GM19397 (cell line): ENCODE data around the gene SLC1A3.

ENCODE experiments used
- ATAC-seq: cut with Tn5 transposase; IDR thresholded peaks from one replicate; pipeline ENCODE4 v1.9.1; 2021; ENCODE audit warnings: mild to moderate bottlenecking, moderate library complexity; ENCODE audit not compliant: unreplicated experiment

SLC1A3 gene

DNA sequence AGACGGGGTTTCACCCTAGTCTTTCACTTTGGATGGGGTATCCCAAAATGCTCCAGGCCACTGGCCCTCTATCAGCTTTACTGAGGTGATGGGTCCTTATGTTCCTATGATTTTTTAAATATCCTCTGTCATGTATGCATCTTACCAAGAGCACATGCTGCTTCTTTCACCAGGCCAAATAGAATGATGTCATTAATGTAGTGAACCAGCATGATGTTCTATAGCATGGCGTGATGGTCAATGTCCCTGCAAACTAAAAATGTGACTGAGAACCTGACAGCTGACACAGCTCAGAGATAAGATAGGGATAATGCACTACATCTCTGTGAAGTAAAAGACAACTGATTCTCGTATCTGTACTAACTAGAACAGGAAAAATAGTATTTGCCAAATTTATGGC, 103.6 kb downstream of the SLC1A3 start:
- ATAC-seq: no peak

DNA sequence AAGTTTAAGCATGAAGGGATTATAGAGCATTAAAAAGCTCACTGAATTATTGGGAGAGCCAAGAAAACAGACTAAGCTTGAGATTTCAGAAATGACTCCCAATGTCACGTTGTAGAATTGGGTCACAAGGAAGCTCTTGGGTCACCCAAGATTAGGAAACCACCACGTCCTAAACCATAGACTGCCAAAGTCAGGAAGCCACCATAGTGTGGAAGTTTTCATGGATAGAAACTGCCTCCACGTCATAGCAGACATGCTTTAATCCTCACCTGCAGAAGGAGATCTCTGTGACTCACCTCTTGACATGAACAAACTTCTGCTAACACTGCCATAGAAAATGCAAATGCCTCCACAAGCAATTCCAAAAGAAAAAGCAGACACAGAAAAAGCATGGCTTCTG, 106.3 kb downstream of the SLC1A3 start:
- ATAC-seq: no peak

DNA sequence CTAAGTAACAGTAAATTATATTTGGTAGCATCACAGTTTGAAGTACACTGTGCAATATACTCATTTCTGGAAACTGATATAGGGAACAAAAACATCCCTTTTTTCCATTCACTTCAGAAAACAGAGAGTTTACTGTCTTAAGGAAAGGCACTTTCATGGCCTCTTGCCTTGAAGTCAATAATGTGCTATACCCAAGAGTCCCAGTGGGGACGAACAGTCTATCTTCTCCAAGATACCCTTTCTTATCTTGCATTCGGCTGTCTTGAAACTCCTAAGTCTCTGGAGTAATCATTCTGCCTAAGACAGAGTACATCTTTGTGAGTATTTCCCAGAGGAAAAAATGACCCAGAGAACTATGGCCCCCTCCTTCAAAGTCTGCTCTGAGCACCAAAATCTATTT, 107.1 kb downstream of the SLC1A3 start:
- ATAC-seq: no peak

DNA sequence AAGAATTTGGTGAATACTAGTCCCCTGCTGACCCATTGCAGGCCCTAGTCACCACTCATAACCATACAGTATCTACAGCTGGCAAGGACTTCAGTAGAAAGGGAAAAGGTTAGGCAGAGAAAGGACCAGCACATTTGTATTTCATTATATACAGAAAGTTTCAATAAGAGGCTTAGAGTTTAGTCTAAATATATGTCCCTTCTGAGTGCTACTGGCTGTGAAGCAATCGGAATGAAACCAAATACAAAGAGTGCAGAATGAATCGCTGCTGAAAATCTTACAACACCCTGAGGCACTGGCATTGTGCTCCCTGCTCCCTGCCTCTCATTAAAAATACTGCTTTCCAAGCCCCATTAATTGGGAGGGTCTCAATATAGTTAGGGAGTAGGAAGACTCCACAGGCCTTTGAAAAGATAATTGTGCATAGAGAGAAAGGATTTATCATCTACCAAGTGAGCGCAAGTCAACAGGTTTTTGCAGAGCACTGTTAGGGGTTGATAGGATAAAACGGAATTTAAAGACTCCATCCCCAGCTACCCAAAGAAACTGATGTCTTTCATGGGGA, 110.8 kb downstream of the SLC1A3 start:
- no peak for ATAC-seq

DNA sequence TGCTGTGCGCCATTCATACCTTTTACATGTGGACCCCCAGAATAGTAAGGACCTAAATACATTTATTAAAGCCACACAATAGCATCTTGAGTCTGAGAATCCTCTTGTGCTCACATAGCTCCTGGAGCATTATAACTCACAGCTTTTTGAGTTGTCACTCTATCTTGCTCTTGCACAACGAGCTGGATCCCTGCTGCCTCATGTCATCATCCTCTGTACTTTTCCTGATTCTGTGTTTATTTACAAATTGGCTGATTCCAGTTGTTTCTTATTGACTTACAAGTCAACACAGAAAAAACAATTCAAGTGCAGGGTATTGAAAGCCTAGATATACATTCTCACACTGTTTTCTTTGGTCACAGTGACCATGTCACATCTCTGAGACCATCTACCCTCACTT, 112.9 kb downstream of the SLC1A3 start:
- ATAC-seq: no peak

DNA sequence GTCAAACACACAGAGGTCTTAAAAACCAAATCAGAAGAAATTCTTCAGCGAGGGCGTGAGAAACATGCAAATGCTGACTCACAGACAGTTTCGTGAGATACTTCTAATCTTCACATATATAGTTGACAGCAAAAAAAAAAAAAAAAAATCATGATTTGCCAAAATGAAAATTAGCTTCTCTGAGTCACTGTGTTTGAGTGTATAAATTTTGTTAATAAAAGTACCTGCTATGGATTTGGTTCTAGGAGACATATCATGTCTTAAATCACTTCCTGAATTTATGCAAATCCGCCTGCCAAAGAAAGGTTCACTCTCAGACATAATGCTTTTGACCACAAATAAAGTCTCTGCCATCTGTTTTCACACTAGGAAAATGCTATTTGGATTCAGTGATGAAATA, 114.3 kb downstream of the SLC1A3 start:
- no peak for ATAC-seq

DNA sequence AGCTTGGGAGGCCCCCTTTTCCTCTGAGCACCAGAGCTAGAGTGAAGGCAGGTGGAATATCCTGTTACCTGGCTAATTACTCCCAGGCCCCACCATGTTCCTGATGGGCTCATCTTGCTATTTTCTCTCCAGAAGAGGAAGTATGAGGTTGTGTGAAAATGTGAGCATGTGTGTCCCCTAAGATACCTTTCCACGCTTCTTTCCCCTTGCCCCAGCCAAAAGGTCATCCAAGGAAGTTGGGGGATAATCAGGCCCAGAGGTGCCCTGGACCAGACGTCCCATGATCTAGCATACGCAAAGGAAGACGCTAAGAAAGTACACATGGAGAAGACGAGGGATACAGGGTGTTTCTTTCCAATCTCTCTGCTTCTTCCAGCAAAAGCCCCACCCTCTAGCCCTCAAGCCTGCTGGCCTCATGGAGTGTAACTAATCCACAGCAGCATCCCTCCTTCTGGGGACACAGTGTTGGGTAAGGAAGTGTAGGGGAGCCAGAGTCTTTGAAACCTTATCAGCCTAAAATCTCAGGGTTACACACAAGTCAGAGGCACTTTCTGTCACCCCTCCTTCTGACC, 115.3 kb downstream of the SLC1A3 start:
- ATAC-seq: no peak

DNA sequence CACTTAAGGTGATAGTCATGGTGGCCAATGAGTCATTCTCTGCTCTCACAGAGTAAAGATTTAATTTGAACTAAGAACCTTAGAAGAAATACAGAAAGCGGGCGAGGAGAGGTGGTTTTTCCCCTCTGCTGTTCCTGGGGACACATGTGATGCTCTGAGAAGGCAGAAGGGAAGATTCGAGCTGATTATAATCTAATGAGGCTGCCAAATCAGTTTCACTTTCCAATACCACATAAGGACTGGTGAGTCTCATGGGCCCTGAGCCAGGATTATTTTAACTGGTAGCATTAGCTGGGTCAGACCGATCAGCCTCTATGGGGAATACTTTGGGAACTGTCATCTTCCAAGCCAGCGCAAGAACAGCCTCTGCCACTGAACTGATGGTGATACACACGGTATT, 116.5 kb downstream of the SLC1A3 start:
- ATAC-seq: no peak

DNA sequence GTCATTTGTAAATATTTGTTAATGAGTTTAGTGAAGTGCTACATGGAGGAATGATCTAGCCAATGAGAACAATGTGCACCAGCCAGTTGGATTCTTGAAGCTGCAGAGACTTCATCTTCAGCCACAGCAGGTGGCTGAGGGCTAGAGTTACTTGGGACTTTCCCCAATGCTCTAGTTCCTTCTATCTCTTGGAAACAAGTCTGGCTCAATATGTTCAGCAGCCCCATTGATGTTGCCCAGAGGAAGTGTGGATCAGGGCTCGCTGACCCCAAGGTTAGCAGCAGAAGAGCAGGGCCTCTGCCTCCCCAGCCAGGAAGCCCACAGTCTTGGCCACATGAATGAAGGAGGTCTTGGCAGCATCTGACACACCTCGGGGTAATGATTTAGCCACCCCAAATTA, 117.5 kb downstream of the SLC1A3 start:
- peak; percentile 40 for ATAC-seq

DNA sequence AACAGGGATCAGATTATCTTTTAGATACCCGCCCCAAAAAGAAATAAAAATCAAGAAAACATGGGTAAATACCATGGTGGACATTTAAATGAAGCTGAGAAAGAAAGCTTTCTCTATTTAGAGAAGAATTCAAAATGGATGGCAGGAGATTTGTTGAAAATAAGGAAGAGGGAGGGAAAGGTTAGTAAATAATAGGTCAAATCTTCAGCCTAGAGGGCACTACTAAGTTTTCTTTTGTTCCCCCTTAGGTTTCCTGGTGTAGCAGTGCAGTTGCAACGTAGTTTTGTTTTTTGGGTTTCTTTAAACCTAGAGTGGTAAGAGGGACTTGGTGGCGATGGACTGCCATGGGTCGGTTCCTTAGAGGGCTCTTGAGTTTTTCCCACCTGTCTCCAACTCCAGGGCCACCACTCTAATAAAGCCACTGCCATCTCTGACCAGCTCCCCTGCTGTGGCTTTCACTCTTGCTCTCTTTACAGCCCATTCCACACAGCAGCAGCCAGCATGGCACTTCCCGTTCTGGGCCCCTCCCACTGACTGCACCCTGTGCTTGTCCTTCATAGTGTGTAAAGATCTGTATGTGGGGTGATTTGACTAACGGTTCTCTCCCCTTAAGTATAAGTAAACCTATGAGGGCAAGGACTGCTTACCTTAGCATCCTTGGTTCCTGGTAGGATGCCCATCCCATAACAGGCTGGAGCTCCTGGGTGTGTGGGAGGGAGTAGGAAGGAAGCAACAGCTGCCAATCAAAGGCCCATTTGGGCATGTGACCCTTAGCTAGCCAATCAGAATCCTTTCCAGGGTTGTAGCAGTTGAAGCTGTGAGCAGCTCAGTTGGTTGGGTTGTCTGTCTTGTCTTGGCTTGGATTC, 118.3 kb downstream of the SLC1A3 start:
- peak; percentile 76 for ATAC-seq

DNA sequence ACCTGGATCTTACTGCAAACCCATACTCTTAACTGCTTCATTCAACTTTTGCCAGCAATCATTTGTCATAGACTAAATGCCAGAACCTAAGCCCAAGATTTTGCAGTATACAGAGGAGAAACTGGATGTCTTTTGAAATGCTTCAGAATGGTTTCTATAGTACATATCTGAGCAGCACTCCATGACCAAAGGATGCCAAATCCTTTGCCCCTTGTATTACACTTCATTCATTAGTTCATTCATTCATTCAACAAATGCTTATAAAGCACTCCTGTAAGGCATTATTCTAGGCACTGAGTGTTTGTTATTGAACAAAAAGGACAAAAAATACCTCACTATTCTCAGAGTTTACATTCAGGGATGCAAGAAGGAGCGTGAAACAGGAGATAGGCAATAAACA, 119.9 kb downstream of the SLC1A3 start:
- ATAC-seq: no peak

DNA sequence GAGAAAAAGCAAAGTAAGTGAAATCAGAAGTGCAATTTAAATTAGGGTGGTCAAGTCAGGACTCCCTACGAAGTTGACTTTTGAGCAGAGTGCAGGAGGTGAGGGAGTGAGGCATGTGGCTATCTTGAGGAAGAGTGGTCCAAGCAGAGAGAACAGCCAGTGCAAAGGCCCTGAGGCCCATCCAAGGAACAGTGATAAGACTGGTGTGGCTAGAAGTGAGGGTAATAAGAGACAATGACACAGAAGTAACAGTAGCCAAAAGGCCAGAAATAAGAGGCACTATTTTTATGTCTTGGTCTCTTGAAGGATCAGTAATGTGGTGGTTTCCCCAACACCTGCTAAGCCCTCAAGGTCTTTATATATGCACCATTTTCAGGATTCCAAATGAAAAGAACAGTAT, 120.4 kb downstream of the SLC1A3 start:
- ATAC-seq: no peak

DNA sequence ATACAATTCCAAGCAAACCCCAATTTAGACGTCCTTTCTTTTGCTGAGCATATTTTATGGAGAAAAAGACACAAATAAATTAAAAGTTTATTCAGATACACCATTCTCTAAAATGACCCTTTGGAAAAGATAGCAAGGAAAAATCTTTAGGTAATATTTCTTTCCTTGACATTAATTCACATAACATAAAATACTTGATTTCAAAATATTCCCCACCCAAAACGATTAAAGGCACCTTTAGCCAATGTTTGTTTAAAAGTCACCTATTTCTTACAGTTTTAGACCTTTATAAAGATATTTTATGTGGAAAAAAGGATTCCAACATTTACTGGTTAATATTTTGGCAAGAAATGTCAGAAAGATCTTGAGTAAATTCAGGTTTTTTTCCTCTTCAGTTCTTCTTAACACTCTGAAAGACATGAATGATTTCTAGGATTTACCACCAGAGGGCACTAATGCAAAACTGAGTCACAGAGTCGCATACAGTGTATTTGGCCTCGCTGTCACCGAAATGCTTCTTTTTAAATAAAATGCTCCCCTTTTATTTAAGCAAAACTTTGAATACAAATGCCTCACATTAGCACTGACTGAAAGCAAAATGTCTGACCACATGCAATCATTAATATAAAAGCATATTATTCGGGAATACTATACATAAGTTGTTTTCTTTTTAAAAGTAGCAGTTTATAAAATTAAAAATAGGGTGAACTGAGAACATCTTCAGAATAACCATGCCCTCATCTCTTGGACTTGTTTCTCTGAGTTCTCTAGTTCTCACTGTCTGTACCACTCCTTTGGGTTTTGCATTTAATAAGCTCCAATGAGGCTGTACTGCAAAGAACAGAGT, 122.5 kb downstream of the SLC1A3 start:
- ATAC-seq: no peak

DNA sequence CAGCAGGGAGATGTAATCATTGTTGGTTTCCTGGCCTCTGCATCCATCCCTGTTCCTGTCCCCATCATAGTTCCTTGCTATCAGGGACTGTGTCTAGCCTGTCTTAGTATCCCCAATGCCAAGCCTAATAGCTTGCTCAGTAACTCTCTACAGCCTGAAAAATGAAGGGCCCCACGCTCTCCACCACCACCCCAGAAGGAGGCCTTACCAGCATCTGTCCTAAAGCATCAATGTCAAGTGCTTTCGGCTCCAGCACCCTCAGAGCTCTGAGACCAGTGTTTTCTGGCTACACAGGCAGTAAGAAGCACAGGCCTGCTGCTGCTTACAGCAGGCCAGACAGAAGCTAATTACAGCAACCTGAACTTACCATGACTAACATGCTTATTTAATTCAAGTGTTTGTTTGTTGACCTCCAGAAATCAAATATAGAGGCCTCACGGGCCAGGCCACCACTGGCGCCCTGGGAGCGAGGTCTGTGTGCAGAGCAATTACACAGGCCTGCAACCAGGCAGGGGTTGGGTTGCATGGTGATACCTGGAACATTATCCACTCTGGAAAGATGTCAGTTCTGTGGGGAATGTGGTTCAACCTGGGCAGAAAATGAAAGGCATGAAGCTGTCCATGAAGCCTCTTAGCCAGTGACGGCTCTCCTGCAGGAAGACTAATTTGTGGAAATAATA, 124.3 kb downstream of the SLC1A3 start:
- ATAC-seq: no peak

DNA sequence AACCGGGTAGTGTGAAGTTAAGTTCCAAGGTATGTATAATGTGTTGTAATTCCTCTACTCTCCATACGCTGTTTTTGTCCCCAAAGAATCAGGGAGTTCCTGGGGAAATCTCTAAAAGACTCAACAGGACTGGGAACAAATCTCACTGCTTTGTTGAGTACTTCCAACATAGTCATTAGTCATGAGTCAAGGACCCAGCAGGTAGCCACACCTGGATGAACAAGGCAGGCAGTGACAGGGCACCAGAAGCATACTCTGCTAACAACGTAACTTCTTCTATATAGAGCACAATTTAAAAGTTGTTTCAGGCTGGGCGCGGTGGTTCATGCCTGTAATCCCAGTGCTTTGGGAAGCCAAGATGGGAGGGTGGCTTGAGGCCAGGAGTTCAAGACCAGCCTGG, 126.8 kb downstream of the SLC1A3 start:
- no peak for ATAC-seq

DNA sequence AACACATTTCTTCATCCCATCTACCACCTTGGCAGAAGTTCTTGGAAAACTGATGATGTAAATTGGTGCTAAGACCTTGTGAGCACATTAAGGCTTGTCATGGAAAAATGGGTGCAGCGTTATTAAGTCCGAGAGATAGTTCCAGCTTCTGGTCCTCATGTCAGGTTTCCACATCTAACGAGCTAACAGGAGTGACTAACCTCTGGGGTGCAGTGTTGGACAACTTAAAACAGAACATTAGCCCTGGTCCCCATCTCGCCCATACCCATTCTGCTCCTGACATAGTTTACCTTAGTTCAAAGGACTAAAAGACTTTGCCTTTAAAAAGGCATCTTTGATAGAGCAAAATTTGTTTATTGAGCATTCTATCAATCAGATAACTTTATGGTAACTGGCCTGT, 128.0 kb downstream of the SLC1A3 start:
- ATAC-seq: no peak

DNA sequence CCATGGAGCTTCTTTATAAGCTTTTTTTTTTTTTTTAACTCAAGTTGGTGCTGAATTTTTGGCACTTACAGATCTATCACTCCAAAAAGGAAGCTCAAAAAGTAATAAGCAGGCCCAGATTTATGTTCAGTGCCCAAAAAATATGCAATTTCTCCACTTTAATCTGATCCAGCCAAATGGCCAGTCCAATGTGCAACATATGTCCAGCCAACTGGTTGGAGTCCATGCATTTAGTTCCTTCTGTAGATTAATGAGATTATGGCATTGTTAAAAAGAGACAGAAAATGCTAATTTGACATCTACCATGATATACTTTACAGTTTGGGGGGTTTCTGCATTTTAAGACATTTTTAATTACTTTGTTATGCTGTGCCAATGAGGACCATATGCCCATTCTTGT, 129.5 kb downstream of the SLC1A3 start:
- ATAC-seq: no peak
